IMR-90 (cell line): ENCODE measurements around the gene ACSF2. TPM values are rescaled to one million over a fixed set of nuclear protein-coding genes. Genes with fewer than 3 reads are reported as not detected.

Experiments
- ATAC-seq: fragments of 200-7000 bp; cut with Tn5 transposase; 2 replicates; pipeline ENCODE4 v1.9.1; 2020; ENCODE audit warnings: low read depth, mild to moderate bottlenecking, moderate library complexity
- BruUV-seq: library from RNA; stranded (reverse); fragments of 400-500 nt; replicated peaks from 2 replicates; lab custom pipeline; 2021; lab: Mats Ljungman, UMichigan
- CTCF ChIA-PET: fragments of 300-600 bp; formaldehyde crosslinking; extraction: SDS; loops from one replicate; lab custom pipeline; 2021; ENCODE audit warnings: antibody characterized with exemption; lab: Yijun Ruan, JAX
- POLR2A ChIA-PET: fragments of 300-600 bp; sonication (Branson Sonifier 250); formaldehyde crosslinking; loops from one replicate; lab custom pipeline; 2022; ENCODE audit warnings: antibody characterized with exemption; ENCODE audit not compliant: unreplicated experiment; lab: Charles Lee
- DNase-seq: peaks from one replicate; pipeline ENCODE4 v3.0.0; 2013
- H2AFZ ChIP-seq: replicated peaks from 2 replicates; pipeline ENCODE3; 2013; ENCODE audit warnings: low read length, mild to moderate bottlenecking; ENCODE audit not compliant: poor library complexity
- H2AK5ac ChIP-seq: 2 replicates; pipeline ENCODE4 v1.6.1; 2013; ENCODE audit warnings: low read depth, low read length, inconsistent platforms
- H2AK9ac ChIP-seq: replicated peaks from 2 replicates; pipeline ENCODE3; 2013; ENCODE audit warnings: mild to moderate bottlenecking, low read depth, low read length, moderate library complexity; ENCODE audit not compliant: poor library complexity
- H2BK120ac ChIP-seq: 2 replicates; pipeline ENCODE4 v1.6.1; 2013; ENCODE audit warnings: low read depth, low read length, inconsistent platforms
- H2BK15ac ChIP-seq: 3 replicates; pipeline ENCODE4 v1.6.1; 2013; ENCODE audit warnings: low read depth, low read length, inconsistent platforms
- H2BK20ac ChIP-seq: 2 replicates; pipeline ENCODE4 v1.6.1; 2013; ENCODE audit warnings: low read depth, mild to moderate bottlenecking, inconsistent platforms, low read length, moderate library complexity
- H2BK5ac ChIP-seq: 2 replicates; pipeline ENCODE4 v1.6.1; 2013; ENCODE audit warnings: mild to moderate bottlenecking, low read depth, low read length, inconsistent platforms; ENCODE audit not compliant: poor library complexity, severe bottlenecking
- H3K14ac ChIP-seq: replicated peaks from 2 replicates; pipeline ENCODE4 v1.6.1; 2013; ENCODE audit warnings: low read depth, low read length, inconsistent platforms
- H3K18ac ChIP-seq: 2 replicates; pipeline ENCODE4 v1.6.1; 2013; ENCODE audit warnings: low read depth, low read length, control low read depth
- H3K23ac ChIP-seq: 2 replicates; pipeline ENCODE4 v1.6.1; 2013; ENCODE audit warnings: low read depth, low read length, inconsistent platforms
- H3K27ac ChIP-seq: 2 replicates; pipeline ENCODE4 v1.5.1; 2013; ENCODE audit warnings: mild to moderate bottlenecking, control low read depth, low read length; ENCODE audit not compliant: insufficient read depth
- H3K27me3 ChIP-seq: 2 replicates; pipeline ENCODE4 v1.6.1; 2013; ENCODE audit warnings: low read length; ENCODE audit not compliant: control insufficient read depth, insufficient read depth
- H3K36me3 ChIP-seq: 2 replicates; pipeline ENCODE4 v1.6.1; 2013; ENCODE audit warnings: low read length, mixed read lengths; ENCODE audit not compliant: control insufficient read depth, insufficient read depth
- H3K4ac ChIP-seq: 2 replicates; pipeline ENCODE4 v1.6.1; 2013; ENCODE audit warnings: low read depth, low read length, inconsistent platforms
- H3K4me1 ChIP-seq: 2 replicates; pipeline ENCODE4 v1.6.1; 2013; ENCODE audit warnings: low read length, mixed read lengths; ENCODE audit not compliant: control insufficient read depth, insufficient read depth
- H3K4me2 ChIP-seq: 2 replicates; pipeline ENCODE4 v1.6.1; 2013; ENCODE audit warnings: low read depth, mild to moderate bottlenecking, control low read depth, low read length, moderate library complexity
- H3K4me3 ChIP-seq: 2 replicates; pipeline ENCODE4 v1.5.1; 2013; ENCODE audit warnings: low read depth, mild to moderate bottlenecking, control low read depth, low read length, moderate library complexity; ENCODE audit not compliant: insufficient read depth
- H3K56ac ChIP-seq: 2 replicates; pipeline ENCODE4 v1.6.1; 2013; ENCODE audit warnings: low read length, inconsistent platforms; ENCODE audit not compliant: insufficient read depth; ENCODE audit errors: extremely low read depth
- H3K79me1 ChIP-seq, 2 experiments: 2 replicates each; pipeline ENCODE4 v1.6.1; 2013; ENCODE audit warnings: low read length in 2 of 2, inconsistent platforms in 1 of 2, low read depth in 1 of 2
- H3K9ac ChIP-seq: 2 replicates; pipeline ENCODE4 v1.6.1; 2013; ENCODE audit warnings: low read depth, low read length, control low read depth
- H3K9me1 ChIP-seq: 2 replicates; pipeline ENCODE4 v1.6.1; 2013; ENCODE audit warnings: low read length, inconsistent platforms; ENCODE audit not compliant: insufficient read depth
- H3K9me3 ChIP-seq: 2 replicates; pipeline ENCODE4 v1.6.1; 2013; ENCODE audit warnings: low read length; ENCODE audit not compliant: control insufficient read depth, insufficient read depth
- H4K20me1 ChIP-seq: 2 replicates; pipeline ENCODE4 v1.6.1; 2013; ENCODE audit warnings: low read length, inconsistent platforms; ENCODE audit not compliant: insufficient read depth
- H4K5ac ChIP-seq: 2 replicates; pipeline ENCODE4 v1.6.1; 2013; ENCODE audit warnings: mild to moderate bottlenecking, low read depth, low read length, control low read depth
- H4K8ac ChIP-seq, 2 experiments: 2 replicates each; pipeline ENCODE4 v1.6.1; 2013; ENCODE audit warnings: low read depth in 2 of 2, low read length in 2 of 2, control low read depth in 1 of 2, inconsistent platforms in 1 of 2
- H4K91ac ChIP-seq: 2 replicates; pipeline ENCODE4 v1.6.1; 2013; ENCODE audit warnings: low read depth, low read length, inconsistent platforms; ENCODE audit not compliant: insufficient read depth
- BHLHE40 ChIP-seq: fragments of 150-350 bp; IDR thresholded peaks from 2 replicates; pipeline ENCODE4 v1.6.1; 2016; ENCODE audit warnings: mild to moderate bottlenecking, low read depth, low read length
- CEBPB ChIP-seq: IDR thresholded peaks from 2 replicates; pipeline ENCODE4 v1.6.1; 2012; ENCODE audit warnings: low read depth, low read length, improper control_type of control experiment
- CTCF ChIP-seq: conservative IDR thresholded peaks from 2 replicates; pipeline ENCODE4 v1.5.1; 2012; ENCODE audit warnings: mild to moderate bottlenecking, low read depth, low read length, improper control_type of control experiment
- FOS ChIP-seq: fragments of 150-350 bp; IDR thresholded peaks from 2 replicates; pipeline ENCODE4 v1.6.1; 2016; ENCODE audit warnings: low read depth, low read length
- MAFK ChIP-seq: IDR thresholded peaks from 2 replicates; pipeline ENCODE4 v1.6.1; 2012; ENCODE audit warnings: low read depth, low read length, improper control_type of control experiment
- MAZ ChIP-seq: IDR thresholded peaks from 2 replicates; pipeline ENCODE4 v1.6.1; 2012; ENCODE audit warnings: low read depth, mild to moderate bottlenecking, low read length, improper control_type of control experiment, moderate library complexity, borderline replicate concordance
- MXI1 ChIP-seq: IDR thresholded peaks from 2 replicates; pipeline ENCODE4 v1.6.1; 2012; ENCODE audit warnings: low read depth, mild to moderate bottlenecking, low read length, moderate library complexity, borderline replicate concordance
- NFE2L2 ChIP-seq: fragments of 150-350 bp; IDR thresholded peaks from 2 replicates; pipeline ENCODE4 v1.6.1; 2016; ENCODE audit warnings: low read depth, mild to moderate bottlenecking, low read length
- POLR2A ChIP-seq: IDR thresholded peaks from 2 replicates; pipeline ENCODE4 v1.6.1; 2012; ENCODE audit warnings: mild to moderate bottlenecking, low read depth, low read length
- RCOR1 ChIP-seq: IDR thresholded peaks from 2 replicates; pipeline ENCODE4 v1.6.1; 2012; ENCODE audit warnings: mild to moderate bottlenecking, low read length, improper control_type of control experiment; ENCODE audit not compliant: insufficient replicate concordance
- RFX5 ChIP-seq: IDR thresholded peaks from 2 replicates; pipeline ENCODE4 v1.8.0; 2012; ENCODE audit warnings: low read depth, mild to moderate bottlenecking, low read length, moderate library complexity
- SMC3 ChIP-seq: fragments of 150-350 bp; IDR thresholded peaks from 2 replicates; pipeline ENCODE4 v1.6.1; 2016; ENCODE audit warnings: low read depth, mild to moderate bottlenecking, antibody characterized with exemption, low read length, moderate library complexity
- USF2 ChIP-seq: fragments of 150-350 bp; IDR thresholded peaks from 2 replicates; pipeline ENCODE4 v1.6.1; 2017; ENCODE audit warnings: mild to moderate bottlenecking, antibody characterized with exemption, low read length, low read depth
- WGBS, 2 experiments: methylation state at CpG; one replicate each; pipeline versions ENCODE4 v1.1.5 to v1.1.7; 2013; ENCODE audit warnings: missing lambda C conversion rate in 2 of 2; ENCODE audit not compliant: insufficient read length in 1 of 2; ENCODE audit errors: extremely low coverage in 2 of 2; 5-methylcytosine and 5-hydroxymethylcytosine counted together
- dilution Hi-C: fragments of 300-500 bp; cut with HindIII; formaldehyde crosslinking; loops from one replicate; pipeline ENCODE4 v1.14.3; 2018; ENCODE audit warnings: low sequenced_read_pairs; ENCODE audit not compliant: unreplicated experiment
- in situ Hi-C: fragments of 300-500 bp; cut with MboI; formaldehyde crosslinking; loops from 3 replicates; pipeline ENCODE4 v1.14.3; 2019; ENCODE audit warnings: low sequenced_read_pairs, inconsistent platforms, mixed read lengths
- intact Hi-C: fragments of 100-400 bp; cut with micrococcal nuclease; formaldehyde crosslinking; loops from 2 replicates; pipeline ENCODE4 v1.10.0; 2022
- polyA plus RNA-seq, 3 experiments: library from polyadenylated mRNA; depleted of rRNA; stranded (reverse); fragments of >200 nt; gene quantifications; 2 replicates each; pipeline ENCODE4 v1.2.3, GENCODE V29; 2012; ENCODE audit warnings: low replicate concordance in 1 of 3
- total RNA-seq: library from RNA; depleted of rRNA; stranded (reverse); fragments of >200 nt; gene quantifications from 2 replicates; pipeline ENCODE4 v1.2.3, GENCODE V29; 2012

The ACSF2 gene
- total and polyA plus RNA-seq, 2 of the 4 experiments (the other 2 are of a cell fraction): 18.5 to 27.2 TPM

GRCh38 chr17:50428831-50429424, 2.9 kb downstream of the ACSF2 start:
- Histone ChIP-seq H3K27ac (no peak overlapping the region), H3K36me3 (peaks cover 3% of the 10 kb centered on the region; the same call in 1 of the 2 replicates), H3K4ac (no peak overlapping the region), H4K5ac (no peak overlapping the region), H3K4me3 (no peak overlapping the region), H3K9me1 (peaks cover 22% of the 10 kb centered on the region), H2BK15ac (no peak overlapping the region), H3K4me1 (peaks cover 23% of the 10 kb centered on the region), H3K4me2 (no peak overlapping the region), H2BK20ac (no peak overlapping the region), H3K23ac (no peak overlapping the region), H4K91ac (no peak overlapping the region), H3K27me3 (no peaks in the 10 kb centered on the region), H3K79me1 (peaks cover 14 to 70% of the 10 kb centered on the region in 2 experiments; a peak in 3 of 4 replicates), H3K56ac (no peak overlapping the region), H2AK5ac (no peak overlapping the region), H2AK9ac (no peak overlapping the region), H3K14ac (no peak overlapping the region), H4K8ac (no peak overlapping the region), H3K9me3 (no peaks in the 10 kb centered on the region), H2AFZ (no peak overlapping the region), H2BK120ac (no peak overlapping the region), H2BK5ac (no peak overlapping the region), H3K18ac (no peak overlapping the region), H3K9ac (no peak overlapping the region), H4K20me1 (no peaks in the 10 kb centered on the region)
- dilution Hi-C loops: no loop called here
- CTCF ChIA-PET: no interaction called here
- intact Hi-C loops: no loop called here
- WGBS, 2 experiments: no CpG with 5 or more reads among the region's 7 CpGs
- TF ChIP-seq BHLHE40 (no peak), POLR2A (no peak), RCOR1 (no peak), CTCF (no peak), SMC3 (no peak), FOS (no peak), RFX5 (no peak), USF2 (no peak), MXI1 (no peak), CEBPB (no peak), MAZ (no peak), NFE2L2 (no peak), MAFK (no peak)
- no peak for DNase-seq
- BruUV-seq: no TSS peak
- ATAC-seq: no peak
- POLR2A ChIA-PET: no interaction called here
- in situ Hi-C loops: no loop called here
